NCI-H82 (cell line): ENCODE data around the gene TMEM120A.
A peak's percentile ranks its signal among the peaks of the same experiment; 100 is the strongest.

Source experiments
- DNase-seq: peaks from one replicate; lab custom pipeline; 2025; lab: John Stamatoyannopoulos, UW

The TMEM120A gene

DNA sequence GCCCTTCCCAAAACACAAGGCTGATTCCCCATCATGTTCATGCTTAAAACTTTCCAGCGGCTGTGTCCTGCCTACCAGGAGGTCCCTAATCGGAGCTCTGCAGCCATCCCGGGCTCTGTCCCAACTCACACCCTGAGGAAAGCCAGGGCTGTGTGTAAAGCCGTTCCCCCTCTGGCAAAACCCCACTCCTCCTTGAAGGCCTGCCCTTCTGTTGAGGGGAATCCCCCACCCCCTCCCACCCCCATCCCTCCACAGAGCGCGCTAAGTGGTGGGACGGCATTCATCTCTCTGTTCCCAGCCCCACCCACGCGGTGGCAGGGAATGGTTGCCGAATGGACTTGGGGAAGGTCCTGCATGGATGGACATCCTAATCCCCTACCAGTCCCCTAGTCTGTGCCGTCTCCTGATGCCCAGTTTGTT lies 667 bp upstream of the TMEM120A start:
- peak; percentile 33 for DNase-seq

DNA sequence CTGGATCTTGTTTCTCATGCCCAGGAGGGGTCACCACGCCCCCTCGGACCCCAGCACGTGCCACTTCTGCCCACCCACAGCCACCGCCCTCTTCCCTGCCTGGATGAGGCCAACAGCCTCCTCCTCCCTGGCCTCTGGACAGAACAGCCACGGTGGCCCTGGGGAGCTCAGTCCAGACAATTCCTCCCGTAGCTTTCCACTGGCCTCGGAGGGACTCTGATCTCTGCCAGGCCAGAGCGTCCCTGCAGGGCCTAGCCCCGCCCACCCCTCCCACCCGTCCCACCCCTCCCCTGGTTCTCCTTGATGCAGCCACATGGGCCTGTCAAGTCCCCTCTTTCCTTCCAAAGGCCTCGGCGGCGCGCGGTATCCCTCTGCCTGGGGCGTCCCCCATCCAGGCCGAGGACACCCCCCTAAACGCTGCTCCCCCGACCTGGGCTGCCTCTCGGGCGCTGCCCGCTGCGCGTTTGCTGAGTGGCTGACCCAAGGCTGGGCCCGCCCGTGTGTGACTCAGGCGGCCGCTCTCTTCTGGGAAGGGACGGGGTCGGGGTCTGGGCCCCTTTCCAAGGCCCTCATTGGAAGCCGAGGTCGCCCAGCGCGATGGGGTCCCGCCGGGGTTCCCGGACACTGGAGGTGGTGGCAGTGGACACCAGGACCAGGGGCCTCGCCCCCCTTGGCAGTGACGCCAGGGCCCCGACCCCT lies 557 bp downstream of the TMEM120A start:
- DNase-seq = peak; percentile 68

DNA sequence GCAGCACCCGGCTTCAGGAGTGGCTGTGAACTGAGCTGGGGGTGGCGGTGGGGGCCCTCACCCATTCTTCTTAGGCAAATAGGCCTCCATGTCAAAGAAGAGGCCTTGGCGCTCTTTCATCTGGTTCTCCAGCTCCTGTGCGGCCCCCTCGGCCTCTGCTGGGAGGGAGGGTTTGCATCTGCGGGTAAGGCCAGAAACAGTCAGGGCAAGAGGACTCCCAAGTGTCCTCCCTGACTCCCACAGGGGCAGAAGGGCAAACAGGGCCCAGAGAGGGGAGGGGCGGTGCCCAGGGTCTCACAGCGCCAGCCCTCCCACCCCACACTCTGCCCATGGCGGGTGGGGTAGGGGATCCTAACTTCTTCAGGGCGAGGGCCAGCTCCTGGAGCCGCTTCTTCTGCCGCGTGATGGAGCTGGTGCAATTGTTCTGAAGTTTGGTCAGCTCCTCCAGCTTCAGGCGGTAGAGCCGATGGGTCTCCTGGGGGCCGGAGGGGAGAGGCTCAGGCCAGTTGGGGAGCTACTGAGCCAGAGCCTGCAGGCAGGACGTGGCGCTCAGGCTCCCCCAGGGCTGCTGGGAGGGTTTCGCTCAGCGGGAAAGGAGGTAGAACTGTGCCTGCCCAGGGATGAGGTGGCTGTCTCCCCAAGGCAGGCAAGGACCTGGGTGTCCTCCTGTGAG lies 2.2 kb downstream of the TMEM120A start:
- DNase-seq = no peak

DNA sequence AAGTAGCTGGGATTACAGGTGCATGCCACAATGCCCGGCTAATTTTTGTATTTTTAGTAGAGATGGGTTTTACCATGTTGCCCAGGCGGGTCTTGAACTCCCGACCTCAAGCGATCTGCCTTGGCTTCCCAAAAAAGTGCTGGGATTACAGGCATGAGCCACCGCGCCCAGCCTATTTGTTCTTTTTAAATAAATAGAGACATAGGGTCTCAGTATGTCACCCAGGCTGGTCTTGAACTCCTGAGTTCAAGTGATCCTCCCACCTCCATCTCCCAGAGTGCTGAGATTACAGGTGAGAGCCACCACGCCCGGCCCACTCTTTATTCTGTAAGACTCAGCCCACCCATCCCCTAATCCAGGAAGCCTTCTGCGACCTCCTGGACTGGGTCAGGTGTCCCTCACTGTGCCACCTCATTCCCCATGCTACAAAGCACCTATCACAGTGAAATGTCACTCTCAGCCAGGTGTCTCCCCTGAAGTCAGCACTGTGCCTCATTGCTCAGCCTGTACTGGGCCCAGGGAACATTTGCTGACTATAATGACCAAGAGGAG lies 2.8 kb downstream of the TMEM120A start:
- DNase-seq = no peak

DNA sequence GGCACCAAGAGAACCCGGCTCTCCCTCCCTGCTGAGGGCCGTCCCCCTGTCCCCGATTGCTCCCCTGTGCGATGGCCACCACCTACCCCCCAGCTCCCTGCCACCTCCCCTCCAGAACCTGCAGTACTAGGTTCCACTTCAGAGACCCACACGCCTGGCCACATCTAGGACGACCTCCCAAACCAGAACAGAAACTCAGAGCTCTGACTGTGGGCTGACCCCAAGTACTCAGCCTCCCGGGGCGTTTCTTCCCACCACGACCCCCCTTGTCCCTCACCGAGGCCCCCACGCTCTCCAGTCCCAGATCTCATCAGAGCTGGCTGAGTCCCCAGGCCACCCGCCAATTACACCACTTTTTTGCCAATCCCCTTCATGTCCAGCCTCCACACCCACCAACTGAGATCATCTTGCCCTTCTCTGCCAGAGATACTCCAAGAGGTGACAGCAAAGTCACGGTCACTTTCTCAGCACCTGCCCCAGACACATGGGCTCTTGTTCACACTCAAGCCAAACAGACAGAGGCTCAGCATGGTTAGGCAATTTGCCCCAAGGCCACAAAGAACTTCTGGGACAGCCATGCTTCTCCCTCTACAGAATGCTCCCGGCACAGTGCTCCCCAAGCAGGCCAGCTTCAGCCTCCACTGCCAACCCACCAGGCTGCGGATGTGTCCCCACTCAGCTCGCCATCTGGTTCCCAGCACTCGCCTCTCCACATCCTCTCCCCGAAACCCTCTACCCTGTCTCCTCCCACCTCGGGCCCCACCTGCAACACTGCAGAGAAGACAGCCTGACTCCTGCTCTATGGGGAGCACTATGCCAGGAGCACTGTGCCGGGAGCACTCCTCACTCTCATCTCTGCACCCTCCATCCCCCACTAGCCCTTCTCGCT lies 4.7 kb downstream of the TMEM120A start:
- no peak for DNase-seq

DNA sequence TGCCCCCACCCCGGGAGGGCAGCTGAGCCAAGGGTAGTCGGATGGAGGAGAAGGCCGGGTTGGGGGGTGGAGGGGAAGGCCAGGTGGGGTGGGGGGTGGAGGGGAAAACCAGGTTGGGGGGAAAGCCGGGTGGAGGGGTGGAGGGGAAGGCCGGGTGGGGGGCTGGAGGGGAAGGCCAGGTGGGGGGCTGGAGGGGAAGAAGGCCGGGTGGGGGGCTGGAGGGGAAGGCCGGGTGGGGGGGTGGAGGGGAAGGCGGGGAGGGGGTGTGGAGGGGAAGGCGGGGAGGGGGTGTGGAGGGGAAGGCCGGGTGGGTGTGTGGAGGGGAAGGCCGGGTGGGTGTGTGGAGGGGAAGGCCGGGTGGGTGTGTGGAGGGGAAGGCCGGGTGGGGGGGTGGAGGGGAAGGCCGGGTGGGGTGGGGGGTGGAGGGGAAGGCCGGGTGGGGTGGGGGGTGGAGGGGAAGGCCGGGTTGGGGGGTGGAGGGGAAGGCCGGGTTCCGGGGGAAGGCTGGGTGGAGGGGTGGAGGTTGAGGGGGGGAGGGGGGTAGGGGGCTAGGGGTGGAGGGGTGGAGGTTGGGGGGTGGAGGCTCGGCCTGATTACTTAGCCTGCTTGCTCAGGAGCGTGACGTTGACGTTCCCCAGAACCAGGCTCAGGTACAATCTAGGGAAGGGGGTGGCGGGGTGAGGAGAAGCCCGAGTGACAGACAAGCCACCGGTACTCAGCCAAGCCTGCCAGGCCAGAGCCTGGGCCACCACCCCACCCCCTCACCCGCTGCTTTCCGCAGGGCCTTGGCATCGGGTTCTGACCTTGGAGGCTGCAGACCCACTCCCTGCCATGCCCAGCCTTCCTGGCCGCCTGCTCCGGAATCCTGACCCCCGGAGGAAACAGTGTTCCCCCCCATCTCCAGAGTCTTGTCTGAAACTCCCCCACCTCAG lies 5.6 kb downstream of the TMEM120A start:
- DNase-seq = peak; percentile 12

DNA sequence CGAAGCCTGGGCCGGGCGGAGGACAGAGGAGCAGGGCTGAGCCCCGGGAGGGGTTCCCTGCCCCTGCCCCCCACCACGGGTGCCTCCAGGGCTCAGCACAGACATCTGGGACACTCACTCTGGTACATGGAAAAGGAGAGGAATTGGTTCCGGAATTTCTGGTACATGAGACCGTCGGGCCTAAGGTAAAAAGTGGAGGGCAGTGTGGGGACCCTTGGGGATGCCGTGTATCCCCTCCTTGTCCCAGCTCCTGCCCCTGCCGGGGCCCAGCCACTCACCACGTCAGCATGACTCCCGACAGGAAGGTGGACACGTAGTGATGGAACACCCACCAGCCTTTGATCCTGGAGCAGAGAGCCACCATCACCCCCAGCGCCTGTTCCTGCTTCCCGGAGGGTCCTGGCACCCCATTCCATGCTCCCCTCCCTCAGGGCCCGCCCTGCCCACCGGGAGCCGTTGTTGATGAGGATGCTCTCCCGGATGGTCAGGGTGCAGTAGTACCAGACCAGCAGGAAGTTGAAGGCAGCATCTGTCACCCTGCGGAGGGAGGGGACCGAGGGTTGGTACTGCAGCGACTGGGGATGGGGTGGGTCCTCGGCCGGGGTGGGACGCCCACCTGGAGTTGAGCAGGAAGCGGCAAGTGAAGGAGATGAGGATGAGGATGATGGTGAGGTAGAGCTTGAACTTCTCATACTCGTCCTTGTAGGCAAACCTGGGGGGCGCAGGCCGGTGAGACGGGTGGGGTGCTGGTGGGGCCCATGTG lies 6.4 kb downstream of the TMEM120A start:
- DNase-seq = no peak

DNA sequence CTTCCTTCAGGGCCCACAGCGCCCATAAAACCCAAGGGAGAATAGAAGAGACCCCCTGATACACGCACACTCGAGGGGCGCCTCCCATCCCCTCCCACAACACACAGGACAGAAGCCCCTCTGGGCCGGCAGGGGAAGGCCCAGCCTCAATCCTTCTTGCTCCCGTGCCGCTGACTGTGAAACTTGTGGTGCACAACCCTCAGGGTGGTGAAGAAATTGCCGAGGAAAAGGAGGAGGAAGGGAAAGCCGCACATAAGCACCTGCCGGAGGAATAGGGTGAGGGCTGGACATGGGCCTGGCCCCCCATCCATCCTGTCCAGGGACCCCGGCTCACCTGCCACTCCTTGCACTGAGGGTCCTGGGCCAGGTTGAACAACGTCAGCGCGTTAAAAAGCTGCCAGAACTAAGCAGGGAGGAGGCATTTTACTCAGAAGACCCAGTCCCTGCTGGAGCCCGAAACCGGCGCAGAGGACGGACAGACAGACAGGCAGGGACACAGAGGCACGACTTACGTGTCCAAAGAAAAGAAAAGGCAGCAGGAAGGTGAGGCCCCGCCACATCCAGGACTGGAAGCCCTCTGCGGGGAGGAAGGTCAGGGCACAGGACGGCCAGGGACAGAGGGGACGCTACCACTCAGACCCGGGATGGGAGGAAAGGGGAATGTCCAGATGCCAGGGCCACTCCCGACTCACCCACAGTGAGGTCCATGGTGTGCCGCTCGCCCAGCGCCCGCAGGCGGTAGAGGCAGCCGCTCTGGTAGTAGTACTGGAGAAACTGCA lies 7.2 kb downstream of the TMEM120A start:
- no peak for DNase-seq

DNA sequence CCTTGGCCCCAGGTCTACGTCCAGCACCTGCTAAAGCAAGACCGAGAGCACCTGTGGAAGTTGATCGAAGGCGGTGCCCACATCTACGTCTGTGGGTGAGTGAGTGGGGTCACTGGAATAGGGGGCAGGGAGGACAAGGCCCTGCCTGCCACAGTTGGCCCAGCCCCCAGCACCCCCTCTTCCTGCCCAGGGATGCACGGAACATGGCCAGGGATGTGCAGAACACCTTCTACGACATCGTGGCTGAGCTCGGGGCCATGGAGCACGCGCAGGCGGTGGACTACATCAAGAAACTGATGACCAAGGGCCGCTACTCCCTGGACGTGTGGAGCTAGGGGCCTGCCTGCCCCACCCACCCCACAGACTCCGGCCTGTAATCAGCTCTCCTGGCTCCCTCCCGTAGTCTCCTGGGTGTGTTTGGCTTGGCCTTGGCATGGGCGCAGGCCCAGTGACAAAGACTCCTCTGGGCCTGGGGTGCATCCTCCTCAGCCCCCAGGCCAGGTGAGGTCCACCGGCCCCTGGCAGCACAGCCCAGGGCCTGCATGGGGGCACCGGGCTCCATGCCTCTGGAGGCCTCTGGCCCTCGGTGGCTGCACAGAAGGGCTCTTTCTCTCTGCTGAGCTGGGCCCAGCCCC lies 8.1 kb downstream of the TMEM120A start:
- DNase-seq = no peak

DNA sequence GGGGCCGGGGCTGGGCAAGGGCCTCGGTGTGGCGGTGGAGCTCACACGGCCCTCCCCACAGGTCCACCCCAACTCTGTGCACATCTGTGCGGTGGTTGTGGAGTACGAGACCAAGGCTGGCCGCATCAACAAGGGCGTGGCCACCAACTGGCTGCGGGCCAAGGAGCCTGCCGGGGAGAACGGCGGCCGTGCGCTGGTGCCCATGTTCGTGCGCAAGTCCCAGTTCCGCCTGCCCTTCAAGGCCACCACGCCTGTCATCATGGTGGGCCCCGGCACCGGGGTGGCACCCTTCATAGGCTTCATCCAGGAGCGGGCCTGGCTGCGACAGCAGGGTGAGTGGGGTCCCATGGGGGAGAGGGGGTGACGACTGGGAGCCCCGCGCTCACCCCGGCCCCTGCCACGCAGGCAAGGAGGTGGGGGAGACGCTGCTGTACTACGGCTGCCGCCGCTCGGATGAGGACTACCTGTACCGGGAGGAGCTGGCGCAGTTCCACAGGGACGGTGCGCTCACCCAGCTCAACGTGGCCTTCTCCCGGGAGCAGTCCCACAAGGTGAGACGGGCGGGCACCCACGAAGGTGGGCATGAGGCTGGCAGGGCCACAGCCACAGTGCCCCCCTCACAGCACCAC lies 8.8 kb downstream of the TMEM120A start:
- no peak for DNase-seq

DNA sequence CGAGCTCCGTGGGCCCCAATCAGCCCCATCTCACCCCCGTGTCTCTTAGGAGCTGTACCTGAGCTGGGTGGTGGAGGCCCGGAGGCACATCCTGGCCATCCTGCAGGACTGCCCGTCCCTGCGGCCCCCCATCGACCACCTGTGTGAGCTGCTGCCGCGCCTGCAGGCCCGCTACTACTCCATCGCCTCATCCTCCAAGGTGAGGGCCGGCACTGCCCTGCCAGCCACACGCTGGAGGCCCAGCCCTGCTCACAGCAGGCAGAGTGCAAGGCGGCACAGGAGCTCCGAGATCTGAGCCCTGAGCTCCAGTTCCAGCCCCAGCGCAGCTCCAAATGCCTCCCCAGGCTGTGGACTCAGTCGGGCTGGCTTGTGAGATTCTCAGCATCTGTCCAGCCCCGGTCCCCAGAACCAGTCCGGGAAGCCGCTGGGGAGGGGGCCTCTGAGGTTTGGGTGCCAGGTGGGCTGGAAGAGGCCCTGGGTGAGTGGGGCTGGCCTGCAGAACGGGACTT lies 9.3 kb downstream of the TMEM120A start:
- no peak for DNase-seq

DNA sequence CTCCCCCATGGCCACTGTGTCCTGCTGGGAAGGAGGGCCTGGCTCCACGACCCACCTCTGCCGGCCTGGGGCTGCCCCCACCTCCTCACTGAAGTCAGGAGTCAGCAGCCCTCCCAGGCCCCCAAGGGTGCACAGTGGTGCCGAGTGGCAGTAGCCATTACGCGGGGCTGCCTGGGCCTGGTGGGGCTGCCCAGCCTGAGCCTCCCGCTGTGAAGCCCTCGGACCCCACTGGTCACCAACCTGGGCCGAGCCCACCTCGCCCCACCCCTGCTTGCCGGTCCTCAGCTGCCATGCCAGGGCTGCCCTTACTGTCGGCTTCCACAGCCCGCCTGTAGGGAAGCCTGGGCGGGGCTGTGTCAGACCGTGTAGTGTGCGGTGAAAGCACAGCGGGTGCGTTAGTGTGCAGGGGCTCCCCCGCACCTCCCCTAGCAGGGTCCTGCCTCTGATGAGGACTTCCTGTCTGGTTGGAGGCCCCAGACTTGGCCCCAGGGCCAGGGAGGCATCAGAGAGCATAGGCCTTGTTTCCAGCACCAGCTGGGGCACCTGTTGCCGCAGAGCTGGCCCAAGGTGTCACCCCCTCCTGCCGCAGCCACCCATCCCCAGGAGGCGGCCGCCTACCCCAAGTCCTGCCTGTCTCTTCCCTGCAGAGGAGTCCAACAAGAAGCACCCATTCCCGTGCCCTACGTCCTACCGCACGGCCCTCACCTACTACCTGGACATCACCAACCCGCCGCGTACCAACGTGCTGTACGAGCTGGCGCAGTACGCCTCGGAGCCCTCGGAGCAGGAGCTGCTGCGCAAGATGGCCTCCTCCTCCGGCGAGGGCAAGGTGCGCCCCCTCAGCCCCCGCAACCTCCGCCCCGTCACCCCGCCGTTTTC lies 10.0 kb downstream of the TMEM120A start:
- no peak for DNase-seq

DNA sequence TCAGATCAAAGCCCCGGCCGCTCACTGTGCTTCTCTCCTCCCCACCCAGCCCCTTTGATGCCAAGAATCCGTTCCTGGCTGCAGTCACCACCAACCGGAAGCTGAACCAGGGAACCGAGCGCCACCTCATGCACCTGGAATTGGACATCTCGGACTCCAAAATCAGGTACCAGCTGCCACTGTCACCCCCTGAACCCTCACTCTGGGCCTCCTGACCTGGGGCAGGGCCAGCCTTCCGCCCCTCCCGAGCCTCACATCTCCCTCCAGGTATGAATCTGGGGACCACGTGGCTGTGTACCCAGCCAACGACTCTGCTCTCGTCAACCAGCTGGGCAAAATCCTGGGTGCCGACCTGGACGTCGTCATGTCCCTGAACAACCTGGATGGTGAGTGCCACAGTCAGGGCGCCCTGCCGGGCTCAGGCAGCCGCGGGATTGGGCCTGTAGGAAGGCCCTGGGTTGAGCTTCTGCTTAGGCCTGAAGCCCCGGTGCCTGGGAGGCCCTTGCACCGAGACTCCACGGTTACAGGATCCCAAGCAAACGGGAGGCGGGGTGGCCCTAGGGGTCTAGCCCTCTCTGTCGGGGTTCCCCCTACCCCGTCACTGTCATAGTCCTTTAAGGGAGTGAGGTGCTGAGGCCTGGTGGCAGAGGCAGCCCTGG lies 10.8 kb downstream of the TMEM120A start:
- DNase-seq = no peak

DNA sequence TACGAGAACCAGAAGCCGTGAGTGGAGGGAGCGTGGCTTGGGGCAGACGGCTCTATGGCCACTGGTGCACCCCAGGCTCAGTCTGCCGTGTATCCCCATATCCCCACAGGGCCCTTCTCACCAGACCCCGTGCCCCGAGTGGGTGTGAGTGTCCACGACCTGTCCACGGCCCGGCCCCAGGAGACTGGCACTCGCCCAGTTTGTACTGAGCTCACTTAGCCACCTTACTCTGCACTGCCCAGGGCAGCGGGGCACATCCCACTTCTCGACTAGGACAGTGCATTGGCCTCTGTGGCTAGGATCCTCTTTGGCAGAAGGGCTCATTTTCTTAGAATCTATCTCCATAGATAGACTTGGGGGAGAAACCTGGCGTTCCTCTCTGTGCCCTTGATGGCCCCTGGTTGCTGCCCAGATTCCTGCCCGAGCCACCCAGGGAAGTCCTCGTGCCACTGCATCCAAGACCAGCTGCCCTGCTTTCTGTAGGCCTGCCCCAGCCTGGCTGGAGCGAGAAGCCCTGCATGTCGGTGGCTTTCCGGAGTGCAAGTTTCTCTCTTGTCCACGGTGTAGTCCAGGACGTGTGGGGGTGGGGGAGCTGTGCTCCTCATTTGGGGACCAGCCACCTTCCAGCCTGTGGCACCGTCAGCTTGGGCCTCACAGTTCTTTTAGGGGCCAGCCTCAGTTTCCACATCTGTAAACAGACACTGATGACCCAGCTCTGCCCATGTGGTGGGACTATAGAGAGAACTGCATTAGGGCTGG lies 11.9 kb downstream of the TMEM120A start:
- no peak for DNase-seq

DNA sequence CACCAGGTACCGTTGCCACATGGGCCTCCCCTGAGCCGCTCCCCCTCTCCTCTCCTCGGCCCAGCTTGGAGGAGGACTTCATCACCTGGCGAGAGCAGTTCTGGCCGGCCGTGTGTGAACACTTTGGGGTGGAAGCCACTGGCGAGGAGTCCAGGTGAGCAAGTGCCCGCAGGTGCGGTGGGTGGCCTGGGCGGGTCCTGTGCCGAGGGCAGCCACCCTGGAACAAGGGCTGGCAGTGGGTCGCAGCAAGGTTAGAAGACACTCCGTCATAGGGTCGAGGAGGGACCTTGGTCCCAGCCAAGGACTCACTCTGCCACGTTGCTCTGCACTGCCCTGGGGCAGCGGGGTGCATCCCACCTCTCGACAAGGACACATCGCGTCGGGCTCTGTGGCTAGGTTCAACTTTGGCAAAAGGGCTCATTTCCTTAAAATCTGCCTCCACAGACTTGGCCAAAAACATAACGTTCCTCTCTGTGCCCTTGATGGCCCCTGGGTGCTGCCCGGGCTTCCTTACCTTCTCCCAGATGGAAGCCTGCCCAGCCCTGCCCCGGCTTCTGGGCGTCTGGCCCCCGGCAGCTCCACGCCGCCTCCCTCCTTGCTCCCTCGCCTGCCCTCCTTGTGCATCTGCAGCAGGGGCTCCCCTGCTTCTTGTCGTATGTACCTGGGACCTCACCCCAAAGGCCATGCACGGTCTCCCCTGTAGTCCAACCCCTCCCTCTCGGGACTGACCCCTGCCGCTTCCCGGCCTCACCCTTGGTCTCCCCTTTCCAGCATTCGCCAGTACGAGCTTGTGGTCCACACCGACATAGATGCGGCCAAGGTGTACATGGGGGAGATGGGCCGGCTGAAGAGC lies 12.7 kb downstream of the TMEM120A start:
- no peak for DNase-seq

DNA sequence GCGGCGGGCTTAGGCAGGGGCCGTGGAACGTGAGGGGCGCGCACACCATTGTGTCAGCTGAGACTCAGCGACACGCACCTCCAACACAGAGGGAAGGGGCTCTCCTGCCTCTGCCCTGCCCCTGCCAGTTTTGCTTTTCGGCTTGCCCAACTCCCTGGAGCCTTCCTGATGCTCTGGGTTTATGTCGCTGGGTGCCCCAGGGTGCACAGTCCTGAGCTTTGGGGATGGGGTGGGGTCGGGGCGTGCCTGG lies 13.3 kb downstream of the TMEM120A start:
- no peak for DNase-seq
